SK-N-SH treated with all-trans-retinoic acid at 6 μM for 48 hours (cell line): ENCODE measurements around the gene EFNA3.

Source experiments
- ATAC-seq: fragments of 200-7000 bp; cut with Tn5 transposase; 3 replicates; pipeline ENCODE4 v1.9.1; 2020; ENCODE audit warnings: mild to moderate bottlenecking, moderate library complexity
- ARNTL ChIP-seq: fragments of 450-650 bp; formaldehyde crosslinking; IDR thresholded peaks from 2 replicates; pipeline ENCODE4 v1.5.0; 2020; ENCODE audit warnings: low read depth, mild to moderate bottlenecking, moderate library complexity, borderline replicate concordance
- BACH2 ChIP-seq: fragments of 250-450 bp; sonication (Bioruptor Pico); IDR thresholded peaks from 2 replicates; pipeline ENCODE4 v1.9.0; 2021; ENCODE audit warnings: mild to moderate bottlenecking, borderline replicate concordance
- CREB5 ChIP-seq: fragments of 250-450 bp; sonication (Bioruptor Pico); IDR thresholded peaks from 2 replicates; pipeline ENCODE4 v1.5.1; 2020; ENCODE audit warnings: low read depth, mild to moderate bottlenecking, moderate library complexity
- CSDC2 ChIP-seq: fragments of 250-450 bp; sonication (Bioruptor Pico); IDR thresholded peaks from 2 replicates; pipeline ENCODE4 v1.5.0; 2020; ENCODE audit warnings: mild to moderate bottlenecking, moderate library complexity
- CSRNP3 ChIP-seq: fragments of 250-450 bp; sonication (Bioruptor Pico); IDR thresholded peaks from 2 replicates; pipeline ENCODE4 v1.5.1; 2021; ENCODE audit warnings: mild to moderate bottlenecking, moderate library complexity
- ISL1 ChIP-seq: fragments of 250-450 bp; sonication (Bioruptor Pico); IDR thresholded peaks from 2 replicates; pipeline ENCODE4 v2.1.2; 2022; ENCODE audit warnings: mild to moderate bottlenecking, moderate library complexity
- OSR1 ChIP-seq: fragments of 250-450 bp; sonication (Bioruptor Pico); IDR thresholded peaks from 2 replicates; pipeline ENCODE4 v1.8.0; 2022; ENCODE audit warnings: moderate library complexity, mild to moderate bottlenecking, inconsistent platforms
- PATZ1 ChIP-seq: fragments of 250-450 bp; sonication (Bioruptor Pico); IDR thresholded peaks from 2 replicates; pipeline ENCODE4 v1.8.0; 2020; ENCODE audit warnings: mild to moderate bottlenecking, moderate library complexity, borderline replicate concordance
- POU6F1 ChIP-seq: fragments of 250-450 bp; sonication (Bioruptor Pico); IDR thresholded peaks from 2 replicates; pipeline ENCODE4 v1.8.0; 2021; ENCODE audit warnings: low read depth, mild to moderate bottlenecking, moderate library complexity, borderline replicate concordance
- PPARA ChIP-seq: fragments of 250-450 bp; sonication (Bioruptor Pico); IDR thresholded peaks from 2 replicates; pipeline ENCODE4 v1.5.0; 2020; ENCODE audit warnings: mild to moderate bottlenecking, borderline replicate concordance
- TCF4 ChIP-seq: fragments of 250-450 bp; sonication (Bioruptor Pico); IDR thresholded peaks from 2 replicates; pipeline ENCODE4 v1.8.0; 2021; ENCODE audit warnings: mild to moderate bottlenecking, moderate library complexity, borderline replicate concordance
- TOX ChIP-seq: fragments of 250-450 bp; sonication (Bioruptor Pico); IDR thresholded peaks from 2 replicates; pipeline ENCODE4 v1.8.0; 2021; ENCODE audit warnings: mild to moderate bottlenecking, moderate library complexity, borderline replicate concordance
- TSHZ2 ChIP-seq: fragments of 250-450 bp; sonication (Bioruptor Pico); IDR thresholded peaks from 2 replicates; pipeline ENCODE4 v1.5.0; 2020; ENCODE audit warnings: mild to moderate bottlenecking, moderate library complexity
- ZC3H10 ChIP-seq: fragments of 250-450 bp; sonication (Bioruptor Pico); IDR thresholded peaks from 2 replicates; pipeline ENCODE4 v1.5.1; 2021; ENCODE audit warnings: mild to moderate bottlenecking, moderate library complexity
- ZFP3 ChIP-seq: fragments of 250-450 bp; sonication (Bioruptor Pico); IDR thresholded peaks from 2 replicates; pipeline ENCODE4 v1.5.0; 2020; ENCODE audit warnings: mild to moderate bottlenecking, moderate library complexity
- ZNF565 ChIP-seq: fragments of 450-650 bp; formaldehyde crosslinking; conservative IDR thresholded peaks from 2 replicates; pipeline ENCODE4 v1.5.0; 2020; ENCODE audit warnings: low read depth, mild to moderate bottlenecking, moderate library complexity
- ZNF70 ChIP-seq: fragments of 450-650 bp; formaldehyde crosslinking; IDR thresholded peaks from 2 replicates; pipeline ENCODE4 v1.5.0; 2020; ENCODE audit warnings: mild to moderate bottlenecking, moderate library complexity
- ZNF8 ChIP-seq: fragments of 450-650 bp; formaldehyde crosslinking; IDR thresholded peaks from 2 replicates; pipeline ENCODE4 v1.5.0; 2020; ENCODE audit warnings: mild to moderate bottlenecking, moderate library complexity

EFNA3 gene

GRCh38 chr1:155093911-155094621, 15.4 kb downstream of the EFNA3 start:
- no peak for TF ChIP-seq PATZ1 (CRISPR knock-in tag)
- TF ChIP-seq TSHZ2 (CRISPR knock-in tag) = no peak
- TF ChIP-seq ARNTL (CRISPR knock-in tag) = no peak
- ATAC-seq = peak; percentile 85

- TF ChIP-seq CSDC2 (CRISPR knock-in tag) (no peak), CREB5 (no peak), ZNF565 (CRISPR knock-in tag) (no peak), ARNTL (CRISPR knock-in tag) (no peak), ZFP3 (CRISPR knock-in tag) (no peak), OSR1 (CRISPR knock-in tag) (no peak), BACH2 (no peak), CSRNP3 (CRISPR knock-in tag) (no peak), ZNF8 (CRISPR knock-in tag) (no peak), ZC3H10 (no peak), ISL1 (no peak), TSHZ2 (CRISPR knock-in tag) (no peak), TOX (no peak), TCF4 (no peak), PPARA (CRISPR knock-in tag) (no peak), POU6F1 (CRISPR knock-in tag) (no peak), ZNF70 (CRISPR knock-in tag) (no peak)
- peak; percentile 2; the same call in 2 of the 3 replicates for ATAC-seq
Observed at GRCh38 chr1:155094622-155094948, 15.9 kb downstream of the EFNA3 start.
